Smooth muscle cell (in vitro differentiated cells): Measurements from ENCODE around the gene FEZF2. TPM values are rescaled to one million over a fixed set of nuclear protein-coding genes. Genes with fewer than 3 reads are reported as not detected.

Source experiments
- DNase-seq: peaks from one replicate; lab custom pipeline; 2025; ENCODE audit not compliant: unreplicated experiment; lab: John Stamatoyannopoulos, UW
- H2AFZ ChIP-seq: fragments of 200-600 bp; sonication (generic); 2 replicates; pipeline ENCODE4 v1.6.0; 2016; ENCODE audit warnings: antibody characterized with exemption, low read depth, mild to moderate bottlenecking
- H3F3A ChIP-seq: fragments of 200-600 bp; sonication (generic); 2 replicates; pipeline ENCODE4 v1.6.0; 2017; ENCODE audit warnings: antibody characterized with exemption, low read depth
- H3K27ac ChIP-seq: fragments of 200-600 bp; sonication (generic); 2 replicates; pipeline ENCODE4 v1.5.1; 2016; ENCODE audit warnings: low read depth, mild to moderate bottlenecking
- H3K27me3 ChIP-seq: fragments of 200-600 bp; sonication (generic); 2 replicates; pipeline ENCODE4 v1.6.1; 2016; ENCODE audit warnings: low read depth, mild to moderate bottlenecking
- H3K36me3 ChIP-seq: fragments of 200-600 bp; sonication (generic); 2 replicates; pipeline ENCODE4 v1.5.1; 2016; ENCODE audit warnings: low read depth
- H3K4me1 ChIP-seq: fragments of 200-600 bp; sonication (generic); 2 replicates; pipeline ENCODE4 v1.5.1; 2016; ENCODE audit warnings: low read depth
- H3K4me2 ChIP-seq: fragments of 200-600 bp; sonication (generic); 2 replicates; pipeline ENCODE4 v1.6.0; 2016; ENCODE audit warnings: mild to moderate bottlenecking
- H3K4me3 ChIP-seq: fragments of 200-600 bp; sonication (generic); 2 replicates; pipeline ENCODE4 v1.5.1; 2016; ENCODE audit warnings: mild to moderate bottlenecking
- H3K79me2 ChIP-seq: fragments of 200-600 bp; sonication (generic); 2 replicates; pipeline ENCODE4 v1.6.0; 2016; ENCODE audit warnings: low read depth, mild to moderate bottlenecking
- H3K9ac ChIP-seq: fragments of 200-600 bp; sonication (generic); 2 replicates; pipeline ENCODE4 v1.6.0; 2016; ENCODE audit warnings: low read depth
- H3K9me3 ChIP-seq: fragments of 200-600 bp; sonication (generic); replicated peaks from 2 replicates; pipeline ENCODE4 v1.5.1; 2016; ENCODE audit warnings: low read depth
- H4K20me1 ChIP-seq: fragments of 200-600 bp; sonication (generic); 2 replicates; pipeline ENCODE4 v1.6.0; 2016; ENCODE audit warnings: low read depth
- WGBS: methylation state at CpG from one replicate; pipeline ENCODE4 v1.1.7; 2016; ENCODE audit warnings: low lambda C conversion rate; 5-methylcytosine and 5-hydroxymethylcytosine counted together
- polyA plus RNA-seq: library from polyadenylated mRNA; unstranded; fragments of >200 nt; fragmentation: Nextera tagmentation; extraction: Ambion mirVana; gene quantifications from 2 replicates; pipeline ENCODE4 v1.2.1, GENCODE V29; 2016
- total RNA-seq: library from RNA; depleted of rRNA; stranded (reverse); fragments of >200 nt; gene quantifications from 2 replicates; pipeline ENCODE4 v1.2.3, GENCODE V29; 2014
- TF ChIP-seq, protein P1 (sequence below): fragments of 200-600 bp; sonication (generic); IDR thresholded peaks from 2 replicates; pipeline ENCODE4 v1.5.1; 2017; ENCODE audit warnings: borderline replicate concordance, mild to moderate bottlenecking, antibody characterized with exemption; ENCODE audit not compliant: insufficient read depth, poor library complexity, severe bottlenecking

FEZF2 gene
- total and polyA plus RNA-seq, 2 experiments from 2014 or later = not detected

DNA sequence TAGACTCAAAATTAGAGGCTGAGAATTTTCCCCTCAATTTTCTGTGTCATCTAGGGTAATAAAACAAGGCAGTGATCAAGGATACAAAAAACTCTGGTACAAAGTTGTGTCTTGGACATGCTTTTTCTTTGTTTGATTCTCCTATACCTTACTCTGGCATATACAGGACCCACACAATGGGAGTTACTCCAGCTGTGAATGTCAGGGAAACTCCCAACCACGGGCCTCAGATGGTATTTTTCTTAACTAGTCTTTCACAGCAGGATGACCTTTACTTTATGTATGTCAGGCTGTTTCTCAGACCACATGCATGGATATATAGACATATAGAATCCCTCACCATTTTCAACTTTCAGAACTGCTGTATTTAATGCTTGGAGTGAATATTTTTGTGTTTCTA lies 41.3 kb downstream of the FEZF2 start:
- Histone ChIP-seq H3K4me2 (no peak overlapping the region), H3K36me3 (no peaks in the 10 kb centered on the region), H3K27ac (no peak overlapping the region), H3K4me1 (no peaks in the 10 kb centered on the region), H3K79me2 (no peaks in the 10 kb centered on the region), H3F3A (no peaks in the 10 kb centered on the region), H3K9me3 (no peaks in the 10 kb centered on the region), H3K4me3 (no peak overlapping the region), H3K9ac (no peak overlapping the region), H4K20me1 (no peaks in the 10 kb centered on the region), H2AFZ (no peak overlapping the region), H3K27me3 (peaks cover 1% of the 10 kb centered on the region)
- WGBS = 82% methylated on average over 1 of the region's 1 CpG
- no peak for DNase-seq
- TF ChIP-seq, protein P1, sequence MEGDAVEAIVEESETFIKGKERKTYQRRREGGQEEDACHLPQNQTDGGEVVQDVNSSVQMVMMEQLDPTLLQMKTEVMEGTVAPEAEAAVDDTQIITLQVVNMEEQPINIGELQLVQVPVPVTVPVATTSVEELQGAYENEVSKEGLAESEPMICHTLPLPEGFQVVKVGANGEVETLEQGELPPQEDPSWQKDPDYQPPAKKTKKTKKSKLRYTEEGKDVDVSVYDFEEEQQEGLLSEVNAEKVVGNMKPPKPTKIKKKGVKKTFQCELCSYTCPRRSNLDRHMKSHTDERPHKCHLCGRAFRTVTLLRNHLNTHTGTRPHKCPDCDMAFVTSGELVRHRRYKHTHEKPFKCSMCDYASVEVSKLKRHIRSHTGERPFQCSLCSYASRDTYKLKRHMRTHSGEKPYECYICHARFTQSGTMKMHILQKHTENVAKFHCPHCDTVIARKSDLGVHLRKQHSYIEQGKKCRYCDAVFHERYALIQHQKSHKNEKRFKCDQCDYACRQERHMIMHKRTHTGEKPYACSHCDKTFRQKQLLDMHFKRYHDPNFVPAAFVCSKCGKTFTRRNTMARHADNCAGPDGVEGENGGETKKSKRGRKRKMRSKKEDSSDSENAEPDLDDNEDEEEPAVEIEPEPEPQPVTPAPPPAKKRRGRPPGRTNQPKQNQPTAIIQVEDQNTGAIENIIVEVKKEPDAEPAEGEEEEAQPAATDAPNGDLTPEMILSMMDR = no peak

DNA sequence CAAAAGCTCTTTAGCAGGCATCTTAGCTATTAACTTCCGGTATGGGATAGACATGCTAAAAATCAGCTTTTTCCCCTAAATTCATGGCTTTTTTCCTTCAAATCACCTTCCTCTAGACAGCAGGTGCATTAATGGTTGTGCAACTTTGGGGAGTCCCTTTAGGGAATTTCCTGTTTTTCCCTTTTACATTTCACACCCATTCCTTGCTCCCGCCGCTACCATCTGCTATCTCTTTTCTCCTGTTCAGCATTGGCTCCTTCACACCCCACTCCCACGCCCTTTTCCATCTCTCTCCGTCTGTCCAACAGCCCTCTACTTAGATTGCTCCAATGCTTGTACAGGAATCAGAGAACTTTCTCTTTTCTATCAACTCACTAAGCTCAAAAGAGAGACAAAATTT lies 43.4 kb downstream of the FEZF2 start:
- WGBS = 92% methylated on average over 5 of the region's 5 CpGs
- Histone ChIP-seq H3K27ac (no peak overlapping the region), H3K9me3 (no peaks in the 10 kb centered on the region), H3K4me3 (no peak overlapping the region), H3K79me2 (no peaks in the 10 kb centered on the region), H3K27me3 (no peaks in the 10 kb centered on the region), H4K20me1 (no peaks in the 10 kb centered on the region), H2AFZ (no peak overlapping the region), H3K4me1 (no peaks in the 10 kb centered on the region), H3K36me3 (no peaks in the 10 kb centered on the region), H3K9ac (no peak overlapping the region), H3K4me2 (no peak overlapping the region), H3F3A (no peaks in the 10 kb centered on the region)
- DNase-seq = no peak
- TF ChIP-seq, protein P1 = no peak

DNA sequence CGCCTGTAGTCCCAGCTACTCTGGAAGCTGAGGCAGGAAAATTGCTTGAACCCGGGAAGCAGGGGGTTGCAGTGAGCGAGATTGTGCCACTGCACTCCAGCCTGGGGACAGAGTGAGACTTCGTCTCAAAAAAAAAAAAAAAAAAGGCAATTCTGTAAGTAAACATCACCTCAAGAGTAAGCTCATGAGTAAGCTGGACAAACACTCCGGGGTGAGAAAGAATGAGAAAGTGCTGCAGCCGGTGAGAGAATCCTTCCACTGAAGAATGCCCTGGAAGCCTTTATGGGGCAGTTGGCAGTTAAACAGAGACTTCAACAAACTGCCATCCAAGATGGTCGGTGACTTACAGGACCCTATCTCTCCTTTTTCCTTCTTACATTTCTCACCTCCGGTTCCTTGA lies 47.5 kb downstream of the FEZF2 start:
- Histone ChIP-seq H4K20me1 (no peaks in the 10 kb centered on the region), H3K4me2 (no peak overlapping the region), H3K9ac (no peak overlapping the region), H3K9me3 (no peaks in the 10 kb centered on the region), H3K79me2 (no peaks in the 10 kb centered on the region), H3K27me3 (no peaks in the 10 kb centered on the region), H3K27ac (no peak overlapping the region), H3F3A (no peaks in the 10 kb centered on the region), H3K36me3 (no peaks in the 10 kb centered on the region), H3K4me3 (no peak overlapping the region), H2AFZ (no peak overlapping the region), H3K4me1 (no peaks in the 10 kb centered on the region)
- 90% methylated on average over 8 of the region's 8 CpGs for WGBS
- no peak for DNase-seq
- TF ChIP-seq, protein P1 = no peak

DNA sequence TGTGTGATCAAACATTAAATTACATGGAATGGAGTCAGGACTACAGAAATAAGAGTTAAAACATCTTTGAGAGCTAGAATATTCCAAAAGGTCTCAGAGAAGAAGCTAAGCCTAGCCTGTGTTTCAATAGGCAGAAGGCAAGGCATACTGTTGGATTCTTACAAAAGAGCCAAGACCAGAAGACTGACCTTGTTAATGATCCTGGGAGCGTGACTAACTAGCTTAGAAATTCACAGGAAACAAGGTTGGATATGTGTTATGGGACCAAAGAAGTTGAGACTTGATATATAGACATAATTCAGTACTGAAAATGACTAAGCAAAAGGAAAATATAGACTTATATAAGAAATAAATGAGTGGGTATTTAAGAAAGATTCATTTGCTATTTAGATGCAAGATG lies 50.1 kb downstream of the FEZF2 start:
- Histone ChIP-seq H3K9me3 (no peaks in the 10 kb centered on the region), H2AFZ (no peak overlapping the region), H3K27ac (no peak overlapping the region), H3K27me3 (no peaks in the 10 kb centered on the region), H3F3A (no peaks in the 10 kb centered on the region), H3K36me3 (no peaks in the 10 kb centered on the region), H3K9ac (no peak overlapping the region), H3K79me2 (no peaks in the 10 kb centered on the region), H4K20me1 (no peaks in the 10 kb centered on the region), H3K4me3 (no peak overlapping the region), H3K4me2 (no peak overlapping the region), H3K4me1 (peaks cover 4% of the 10 kb centered on the region)
- TF ChIP-seq, protein P1 = no peak
- no peak for DNase-seq
- 97% methylated on average over 1 of the region's 1 CpG for WGBS
